GM21447 (cell line): ENCODE measurements around the gene KDELR1.

Experiments
- ATAC-seq: cut with Tn5 transposase; IDR thresholded peaks from one replicate; pipeline ENCODE4 v1.9.1; 2021; ENCODE audit not compliant: unreplicated experiment

KDELR1 gene

DNA sequence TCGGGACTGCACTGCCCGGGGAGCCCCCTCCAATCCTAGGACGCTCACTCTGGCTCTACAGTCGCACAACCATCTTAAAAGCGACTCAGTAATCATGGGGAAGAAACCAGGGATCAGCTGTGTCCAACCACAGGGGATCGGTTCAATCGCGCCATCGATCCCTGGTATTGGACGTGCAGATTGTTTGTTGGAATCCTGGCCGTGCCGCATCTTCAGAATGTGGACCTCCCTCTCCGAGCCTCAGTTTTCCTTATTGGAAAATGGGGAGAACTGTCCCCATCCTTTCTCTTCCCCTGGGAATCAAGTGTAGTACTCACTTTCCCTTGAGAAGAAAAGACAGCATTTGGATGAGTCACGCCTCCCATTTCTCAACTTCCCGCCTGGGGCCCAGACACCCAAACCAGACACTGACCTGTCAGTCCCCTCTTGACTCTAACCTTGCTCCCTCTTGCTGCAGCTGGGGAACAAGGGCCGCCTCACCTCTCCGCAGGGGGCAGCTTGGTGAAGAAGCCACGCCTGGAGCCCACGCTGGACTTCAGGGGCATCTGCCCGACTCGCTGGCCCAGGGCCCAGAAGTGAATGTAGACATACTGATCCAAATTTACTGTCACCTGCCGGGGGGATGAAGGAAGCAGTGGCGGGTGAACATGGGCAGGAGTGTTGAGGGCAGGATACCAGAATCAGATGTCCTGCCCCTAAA is 48.4 kb downstream of the KDELR1 start:
- ATAC-seq = no peak

DNA sequence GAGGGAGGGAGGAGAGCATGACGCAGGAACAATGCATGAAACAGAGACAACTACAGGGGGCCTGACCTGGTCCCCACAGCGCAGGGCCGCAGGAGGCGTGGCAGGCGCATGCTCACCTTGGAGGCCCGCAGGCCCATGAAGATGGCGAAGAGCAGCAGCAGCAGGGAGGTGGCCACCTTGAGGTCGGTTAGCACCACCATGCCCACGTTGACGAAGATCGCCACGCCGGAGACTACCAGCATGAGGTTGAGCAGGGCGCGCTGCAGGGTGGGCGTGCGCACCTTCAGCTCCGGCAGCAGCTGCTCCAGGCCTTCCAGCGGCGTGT is 49.0 kb downstream of the KDELR1 start:
- no peak for ATAC-seq

DNA sequence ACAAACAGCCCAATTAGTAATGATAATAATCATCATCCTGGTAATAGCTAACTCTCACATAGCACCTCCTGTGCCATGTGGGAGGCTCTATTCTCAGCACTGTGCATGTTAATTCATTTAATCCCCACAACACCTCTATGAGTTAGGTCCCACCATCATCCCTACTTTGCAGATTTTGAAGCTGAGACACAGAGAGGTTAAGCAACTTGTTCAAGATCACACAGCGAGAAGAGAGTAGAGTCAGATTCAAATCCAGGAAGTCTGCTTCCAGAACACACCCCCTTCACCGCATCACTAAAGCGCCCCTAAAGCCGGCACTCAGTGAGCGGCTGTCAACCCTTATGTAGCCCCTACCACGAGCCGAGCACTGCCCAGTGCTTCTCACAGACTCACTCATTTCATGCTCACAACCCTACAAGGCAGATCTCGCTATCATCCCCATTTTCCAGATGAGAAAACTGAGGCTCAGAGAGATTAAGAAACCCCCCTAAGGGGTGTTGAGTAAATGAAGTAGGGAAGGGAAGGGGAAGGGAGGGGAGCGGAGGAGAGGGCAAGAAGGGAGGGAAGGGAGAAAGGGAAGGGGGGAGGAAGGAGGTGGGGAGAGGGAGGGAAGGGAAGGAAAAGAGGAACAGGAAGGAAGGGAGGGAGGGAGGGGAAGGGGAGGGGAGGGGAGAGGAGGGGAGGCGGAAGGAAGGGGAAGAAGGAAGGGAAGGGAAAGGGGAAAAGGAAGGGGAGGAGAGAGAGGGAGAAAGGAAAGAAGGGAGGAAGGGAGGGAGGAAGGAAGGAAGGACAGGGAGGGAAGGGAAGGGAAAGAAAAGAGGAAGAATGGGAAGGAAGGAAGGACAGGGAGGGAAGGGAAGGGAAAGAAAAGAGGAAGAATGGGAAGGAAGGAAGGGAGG is 49.6 kb downstream of the KDELR1 start:
- ATAC-seq = no peak

DNA sequence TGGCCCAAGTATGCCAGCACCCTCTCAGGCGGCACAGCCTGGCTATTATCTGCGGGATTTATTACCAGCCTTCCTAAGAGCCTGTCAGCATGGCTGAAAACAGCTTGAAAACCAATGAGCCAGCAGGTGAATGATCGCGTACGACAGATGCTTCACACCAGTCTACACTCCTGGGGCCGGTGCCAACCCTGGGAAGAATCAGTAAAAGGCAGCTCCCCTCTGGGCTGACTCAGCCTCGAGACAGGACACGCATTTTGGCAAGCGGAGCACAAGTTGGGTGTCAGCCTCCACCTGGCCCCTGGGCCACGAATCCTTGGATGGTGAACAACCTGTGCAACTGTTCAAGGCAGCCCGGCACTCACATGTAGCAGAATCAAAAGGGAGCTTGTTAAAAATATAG is 50.4 kb downstream of the KDELR1 start:
- ATAC-seq = no peak

DNA sequence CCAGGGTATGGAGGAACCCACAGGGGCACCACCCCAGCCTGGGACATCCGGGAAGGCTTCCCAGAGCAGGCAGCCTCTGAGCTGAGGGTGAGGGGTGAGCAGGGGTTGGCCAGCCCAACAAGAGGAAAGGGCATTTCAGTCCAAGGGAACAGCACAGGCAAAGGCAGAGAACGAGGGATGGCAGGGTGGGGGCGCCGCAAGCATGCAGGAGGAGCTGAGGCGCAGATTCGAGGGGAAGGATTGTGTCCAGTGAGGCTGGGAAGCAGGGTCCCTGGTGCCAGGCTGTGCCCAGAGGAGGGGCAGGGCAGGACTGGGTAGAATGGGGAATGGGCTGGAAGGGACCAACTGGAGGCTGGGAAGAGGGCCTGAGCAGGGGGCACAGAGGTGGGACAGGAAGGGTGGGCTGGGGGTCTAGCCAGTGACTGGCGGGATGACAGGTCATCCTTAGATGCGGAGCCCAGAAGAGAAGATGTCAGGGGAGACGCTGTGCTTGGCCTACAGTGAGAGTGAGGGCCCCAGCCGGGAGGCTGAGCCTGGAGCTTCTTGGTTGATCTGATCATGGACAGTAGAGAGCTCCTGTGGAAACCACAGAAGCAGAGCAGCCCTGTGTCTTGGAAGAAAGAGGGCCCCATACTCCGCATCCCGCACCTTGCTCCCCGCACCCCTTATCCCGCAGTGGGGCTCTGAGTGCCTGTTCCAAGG is 52.4 kb downstream of the KDELR1 start:
- ATAC-seq = no peak

DNA sequence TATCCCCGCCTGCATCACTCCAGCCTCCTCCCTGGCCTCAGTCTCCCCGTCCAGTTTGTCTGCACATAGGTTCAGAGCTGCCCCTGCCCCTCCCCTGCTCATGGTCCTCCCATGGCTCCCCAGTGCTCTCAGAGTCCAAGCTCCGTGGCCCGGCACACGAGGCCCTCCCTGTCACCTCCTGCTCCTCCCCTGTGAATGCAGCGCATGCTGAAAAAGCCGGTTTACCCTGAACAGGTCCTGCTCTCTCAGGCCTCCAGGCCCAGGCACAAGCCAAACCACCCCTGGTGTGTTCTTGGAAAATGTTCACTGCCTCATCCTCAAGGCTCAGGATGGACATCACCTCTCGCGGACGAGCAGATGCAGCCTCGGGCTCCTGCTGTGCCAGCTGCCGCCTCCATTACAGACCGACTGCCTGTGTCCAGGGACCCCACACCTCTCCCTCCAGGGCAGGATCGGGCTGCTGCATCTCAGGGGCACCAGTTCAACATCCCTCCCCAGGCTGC is 53.0 kb downstream of the KDELR1 start:
- ATAC-seq = no peak

DNA sequence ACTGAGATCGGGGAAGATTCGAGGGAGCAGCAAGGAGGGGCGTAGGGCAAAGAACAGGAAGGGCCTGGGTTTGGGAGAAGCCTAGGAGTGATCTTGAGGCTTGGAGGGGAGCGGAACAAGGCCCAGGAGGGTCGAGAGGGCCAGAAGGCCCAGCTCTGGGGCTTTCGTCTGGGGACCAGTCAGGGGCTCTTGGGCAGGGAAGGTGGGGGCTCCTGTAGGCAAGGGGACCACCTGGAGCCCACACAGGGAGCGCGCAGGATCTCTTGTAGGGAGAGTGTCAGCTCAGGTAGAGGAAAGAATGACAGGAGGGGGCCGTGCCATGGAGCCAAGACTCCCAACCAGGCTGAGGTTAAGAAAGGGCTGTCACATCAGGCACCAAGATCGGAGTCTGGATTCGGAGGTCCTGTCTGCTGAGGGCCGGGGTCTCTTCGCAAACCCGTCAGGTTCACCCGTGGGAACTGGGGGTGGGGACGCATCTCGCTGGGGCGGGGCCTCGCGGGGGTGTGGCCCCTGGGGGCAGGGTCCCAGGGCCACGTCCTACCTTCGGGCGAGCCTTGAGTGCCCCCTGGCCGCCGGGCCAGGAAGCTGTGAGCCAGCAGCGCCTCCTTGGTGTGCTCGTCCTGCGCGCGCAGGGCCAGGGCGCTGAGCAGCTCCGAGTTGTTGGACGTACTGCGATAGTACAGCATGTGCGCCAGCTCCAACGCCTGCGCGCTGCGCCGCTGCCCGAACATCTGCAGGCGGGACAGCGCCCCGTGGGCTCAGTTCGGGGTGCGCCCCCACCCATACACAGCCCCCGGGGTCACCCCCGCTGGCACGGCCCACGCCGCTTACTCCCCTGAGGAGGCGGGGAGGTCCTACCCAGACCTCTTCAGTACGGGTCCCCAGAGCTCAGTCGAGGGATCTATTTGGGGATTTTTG is 57.6 kb downstream of the KDELR1 start:
- ATAC-seq = peak; percentile 30

DNA sequence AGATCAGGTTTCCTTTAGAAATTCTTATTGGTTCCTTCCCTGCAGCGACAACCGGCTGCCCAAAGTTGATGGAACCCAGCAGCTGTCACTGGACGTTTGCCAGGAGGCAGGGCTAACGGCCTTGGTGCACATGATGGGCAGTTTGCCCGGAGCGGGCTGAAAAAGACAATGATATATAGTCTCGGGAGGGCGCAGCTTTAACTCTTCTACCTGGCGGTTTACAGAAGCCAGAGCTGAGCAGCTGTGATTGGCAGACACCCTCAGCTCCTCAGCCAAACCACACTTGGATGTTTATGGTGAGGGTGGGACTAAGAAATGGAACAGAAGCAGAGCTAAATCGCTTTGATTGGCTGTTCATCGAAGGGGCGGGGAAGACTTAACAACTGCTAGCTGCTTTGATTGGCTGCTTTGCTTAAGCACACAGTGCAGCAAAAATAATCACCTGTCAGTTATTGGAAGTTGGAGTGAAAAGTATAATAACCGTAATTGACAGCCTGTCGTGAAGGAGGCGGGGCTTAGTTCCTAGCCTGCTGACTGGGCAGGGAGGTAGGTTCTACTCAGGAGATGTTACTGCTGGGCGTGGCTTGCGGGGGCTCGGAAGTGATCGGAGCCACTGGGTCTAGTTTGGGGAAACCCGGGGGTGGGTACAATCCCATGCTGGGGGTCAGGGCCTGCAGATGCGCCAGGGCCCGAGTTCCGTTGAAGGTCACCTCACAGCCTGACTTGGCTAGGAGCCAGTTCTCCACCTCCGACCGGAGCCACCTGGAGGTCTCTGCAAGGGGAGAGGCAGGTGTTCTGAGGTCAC is 58.5 kb downstream of the KDELR1 start:
- peak; percentile 58 for ATAC-seq
